D721Med (cell line): Measurements from ENCODE around the gene C16orf92.

ENCODE experiments used
- DNase-seq: peaks from one replicate; pipeline ENCODE4 v3.0.0; 2011; ENCODE audit warnings: low spot score; ENCODE audit not compliant: insufficient read length
- FAIRE-seq: peaks from 2 replicates; lab custom pipeline; 2011; peaks lifted over from hg19 to GRCh38; lab: Jason Lieb, UNC
- CTCF ChIP-seq: IDR thresholded peaks from 2 replicates; pipeline ENCODE4 v1.5.1; 2012; ENCODE audit warnings: mild to moderate bottlenecking, control low read depth; ENCODE audit not compliant: insufficient read depth; ENCODE audit errors: missing control alignments

Gene C16orf92

GRCh38 chr16:29990034-29990433 lies 33.0 kb upstream of the C16orf92 start:
- DNase-seq (no peak), FAIRE-seq (no peak)
- no peak for TF ChIP-seq CTCF

GRCh38 chr16:29990883-29991570 lies 32.0 kb upstream of the C16orf92 start:
- TF ChIP-seq CTCF = no peak
- DNase-seq = no peak
- FAIRE-seq = no peak

- no peak for TF ChIP-seq CTCF
- FAIRE-seq (no peak), DNase-seq (no peak)
Measured at GRCh38 chr16:29991571-29991904, 31.5 kb upstream of the C16orf92 start.

- no peak for DNase-seq
- TF ChIP-seq CTCF = no peak
- no peak for FAIRE-seq
Measured at GRCh38 chr16:29992344-29992967, 30.5 kb upstream of the C16orf92 start.

GRCh38 chr16:29993191-29993902 lies 29.7 kb upstream of the C16orf92 start:
- no peak for TF ChIP-seq CTCF
- DNase-seq (no peak), FAIRE-seq (no peak)

- DNase-seq (no peak), FAIRE-seq (no peak)
- no peak for TF ChIP-seq CTCF
Measured at GRCh38 chr16:29993903-29994599, 28.9 kb upstream of the C16orf92 start.
